HG02943 (cell line): ENCODE results near the gene PDCD1LG2.
"Not testable (repeated sequence)": the region's sequence is repeated elsewhere in the genome, so short reads cannot be mapped to it uniquely, and the experiment has no call there.

Experiments used
- ATAC-seq: cut with Tn5 transposase; IDR thresholded peaks from one replicate; pipeline ENCODE4 v1.9.1; 2021; ENCODE audit warnings: mild to moderate bottlenecking, low read depth, moderate library complexity; ENCODE audit not compliant: unreplicated experiment

The PDCD1LG2 gene

DNA sequence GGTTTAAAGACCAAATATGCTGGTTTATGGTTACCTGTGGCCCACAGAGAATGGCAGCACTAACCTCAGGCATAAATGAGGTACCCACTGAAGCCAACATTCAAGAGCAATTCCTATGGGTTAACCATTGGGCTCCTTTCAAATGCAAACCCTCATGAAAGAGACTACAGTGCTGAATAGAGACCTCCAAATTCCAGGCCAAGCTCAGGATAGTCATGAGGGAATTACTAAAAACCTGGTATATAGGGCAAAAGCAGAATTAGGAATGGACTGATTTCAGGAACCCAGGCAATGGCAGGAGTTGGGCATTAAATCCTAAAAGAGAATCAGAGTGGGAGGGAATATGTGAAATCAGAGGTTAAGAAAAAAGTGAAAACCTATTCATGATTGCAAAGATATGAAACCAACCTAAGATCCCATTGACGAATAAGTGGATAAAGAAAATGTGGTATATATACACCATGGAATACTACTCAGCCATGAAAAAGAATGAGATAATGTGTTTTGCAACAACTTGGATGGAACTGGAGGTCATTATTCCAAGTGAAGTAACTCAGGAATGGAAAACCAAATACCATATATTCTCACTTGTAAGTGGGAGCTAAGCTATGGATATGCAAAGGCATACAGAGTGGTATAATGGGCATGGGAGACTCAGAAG, 51.6 kb downstream of the PDCD1LG2 start:
- no peak for ATAC-seq

DNA sequence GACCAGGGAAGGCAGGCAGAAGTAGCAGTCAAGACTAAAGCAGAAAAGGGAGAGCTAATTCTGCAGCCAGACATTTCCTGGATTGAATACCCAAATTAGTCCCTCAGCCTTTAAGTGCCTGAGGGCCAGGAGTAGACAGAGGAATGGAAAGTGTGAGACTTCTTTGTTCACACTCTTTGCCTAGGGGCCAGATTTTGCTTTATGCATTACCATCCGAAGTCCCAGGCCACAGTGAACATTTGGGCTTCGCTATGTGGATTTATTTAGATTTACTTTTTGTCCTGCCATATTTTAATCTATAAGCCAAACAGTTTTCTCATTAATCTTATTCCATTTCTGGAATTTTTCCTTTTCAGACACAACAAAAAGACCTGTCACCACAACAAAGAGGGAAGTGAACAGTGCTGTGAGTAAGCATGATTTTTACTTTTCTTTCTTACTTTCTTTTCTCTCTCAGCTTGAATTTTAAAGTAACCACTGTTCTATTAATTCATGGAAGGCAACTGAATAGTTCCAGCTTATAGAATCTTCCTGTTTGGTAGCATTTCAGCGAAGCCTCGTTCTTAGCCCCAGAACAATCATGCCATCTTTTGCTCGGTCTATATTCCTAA, 52.6 kb downstream of the PDCD1LG2 start:
- ATAC-seq: no peak

DNA sequence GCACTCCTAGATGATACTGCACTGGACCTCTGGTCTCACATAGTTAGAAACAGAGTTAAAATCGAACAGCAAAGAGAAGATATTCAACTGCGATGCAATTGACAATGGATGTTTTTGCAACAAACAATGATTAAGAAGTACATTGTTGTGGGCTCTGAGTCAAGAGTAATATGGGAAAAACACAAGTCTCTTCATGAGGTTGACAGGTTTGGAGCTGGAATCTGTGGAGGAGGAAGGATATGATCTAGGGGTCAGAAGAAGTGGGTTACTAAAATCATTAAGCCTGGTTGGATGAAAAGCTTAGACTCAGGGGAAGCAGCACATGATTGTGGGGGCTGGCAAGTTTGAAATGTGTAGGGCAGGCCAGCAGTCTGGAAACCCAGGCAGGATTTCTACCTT, 53.1 kb downstream of the PDCD1LG2 start:
- ATAC-seq: no peak

DNA sequence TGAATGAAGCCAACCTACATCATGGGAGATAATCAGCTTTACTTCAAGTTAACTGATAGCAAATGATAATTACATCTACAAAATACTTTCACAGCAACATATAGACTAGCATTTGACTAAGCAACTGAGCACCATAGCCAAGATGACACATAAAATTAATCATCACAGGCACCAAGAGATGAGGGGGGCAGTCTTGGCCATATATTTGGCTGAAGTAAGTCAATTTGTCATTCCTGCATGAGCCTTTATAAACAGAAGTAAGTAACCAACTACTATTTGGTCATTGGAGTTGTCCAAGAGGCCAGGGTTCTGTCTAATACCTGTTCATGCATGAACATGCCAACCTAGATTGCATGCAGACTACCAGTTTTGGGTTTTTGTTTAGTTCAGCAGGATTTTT, 53.6 kb downstream of the PDCD1LG2 start:
- ATAC-seq: no peak

DNA sequence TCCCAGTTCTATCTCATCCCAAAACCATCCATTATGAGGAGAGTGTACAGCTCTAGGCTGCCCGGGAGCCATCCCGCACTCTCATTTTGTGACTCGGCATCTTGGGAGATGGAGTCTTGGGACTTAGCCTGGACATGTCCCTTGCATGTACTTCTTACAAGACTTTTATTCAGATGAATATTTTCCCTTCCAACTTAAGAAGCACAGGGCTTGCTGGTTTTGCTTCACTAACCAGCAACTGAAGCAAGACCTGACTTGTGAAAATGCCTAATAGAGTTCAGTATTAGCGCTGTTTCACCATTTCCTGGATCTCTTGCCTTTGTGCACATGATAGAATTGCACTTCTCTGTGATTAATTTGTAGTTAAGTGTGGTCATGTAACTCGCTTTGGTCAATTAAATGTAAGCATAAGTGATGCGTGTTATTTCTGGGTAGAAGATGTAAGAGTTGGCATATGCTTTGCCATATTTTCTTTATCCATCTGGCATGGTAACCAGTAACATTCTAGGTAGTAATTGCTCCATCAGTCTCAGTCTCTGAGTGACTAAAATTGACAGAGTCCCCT, 55.8 kb downstream of the PDCD1LG2 start:
- ATAC-seq: no peak

DNA sequence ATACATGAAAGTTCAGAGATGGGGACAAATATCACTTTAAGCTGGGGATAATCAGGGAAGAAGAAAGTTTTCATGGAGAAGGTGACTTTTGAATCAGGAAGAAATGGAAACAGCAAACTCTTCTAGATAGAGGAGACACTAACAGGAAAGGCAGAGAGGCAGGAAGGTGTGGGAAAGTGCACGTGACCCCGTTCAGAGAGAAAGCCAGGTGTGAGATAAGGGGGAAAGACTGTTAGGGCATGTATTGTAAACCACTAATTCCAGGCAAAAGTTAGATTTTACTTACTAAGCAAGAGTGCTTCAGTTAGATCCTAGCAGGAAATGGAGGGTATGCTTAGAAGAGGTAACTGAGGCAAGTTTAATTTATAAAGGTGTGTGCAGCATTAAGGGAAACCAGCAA, 58.5 kb downstream of the PDCD1LG2 start:
- no peak for ATAC-seq

DNA sequence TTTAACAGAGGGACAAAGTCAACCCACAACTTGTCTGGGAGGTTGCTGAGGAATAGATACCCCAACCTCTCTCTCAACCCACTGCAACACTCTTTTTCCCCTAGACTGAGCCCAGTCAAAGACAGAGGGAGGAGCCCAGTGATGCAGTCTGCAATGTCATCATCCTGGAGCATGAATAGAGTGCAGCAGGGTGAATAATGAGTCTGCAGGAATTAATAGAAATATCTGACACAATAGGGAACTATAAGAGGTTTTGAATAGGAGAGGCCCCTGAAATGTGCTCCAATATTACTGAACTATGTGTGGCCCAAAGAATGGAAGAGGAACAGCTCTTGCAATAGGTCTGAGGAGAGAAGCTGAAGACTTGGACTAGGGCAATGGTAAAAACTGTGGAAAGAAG, 59.1 kb downstream of the PDCD1LG2 start:
- ATAC-seq: no peak

DNA sequence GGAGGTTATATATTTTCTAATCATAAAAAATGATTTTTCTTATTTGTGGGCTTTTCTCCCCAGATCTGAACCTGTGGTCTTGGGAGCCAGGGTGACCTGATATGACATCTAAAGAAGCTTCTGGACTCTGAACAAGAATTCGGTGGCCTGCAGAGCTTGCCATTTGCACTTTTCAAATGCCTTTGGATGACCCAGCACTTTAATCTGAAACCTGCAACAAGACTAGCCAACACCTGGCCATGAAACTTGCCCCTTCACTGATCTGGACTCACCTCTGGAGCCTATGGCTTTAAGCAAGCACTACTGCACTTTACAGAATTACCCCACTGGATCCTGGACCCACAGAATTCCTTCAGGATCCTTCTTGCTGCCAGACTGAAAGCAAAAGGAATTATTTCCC, 59.6 kb downstream of the PDCD1LG2 start:
- no peak for ATAC-seq

DNA sequence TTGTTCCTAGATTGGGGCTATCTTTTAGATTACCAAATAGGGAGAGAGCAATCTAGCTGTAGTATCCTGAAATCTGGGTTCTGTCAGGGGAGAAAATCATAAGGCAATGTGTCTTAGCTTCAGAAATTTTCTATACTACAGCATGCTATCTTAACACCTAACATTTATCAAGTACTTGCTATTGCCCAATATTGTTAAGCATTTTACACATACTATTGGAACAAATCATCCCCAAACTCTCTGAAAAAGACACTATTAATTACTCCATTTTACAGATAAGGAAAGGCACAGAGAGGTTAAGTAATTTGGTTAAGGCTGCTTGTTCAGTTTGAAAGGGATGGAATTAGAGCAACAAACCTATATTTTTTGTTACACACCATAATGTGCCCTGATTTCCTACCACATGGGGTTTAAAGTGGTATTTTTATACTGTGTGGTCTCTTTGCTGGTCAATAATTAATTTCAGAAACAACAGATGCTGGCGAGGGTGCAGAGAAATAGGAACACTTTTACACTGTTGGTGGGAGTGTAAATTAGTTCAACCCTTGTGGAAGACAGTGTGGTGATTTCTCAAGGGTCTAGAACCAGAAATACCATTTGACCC, 61.4 kb downstream of the PDCD1LG2 start:
- ATAC-seq: no peak

DNA sequence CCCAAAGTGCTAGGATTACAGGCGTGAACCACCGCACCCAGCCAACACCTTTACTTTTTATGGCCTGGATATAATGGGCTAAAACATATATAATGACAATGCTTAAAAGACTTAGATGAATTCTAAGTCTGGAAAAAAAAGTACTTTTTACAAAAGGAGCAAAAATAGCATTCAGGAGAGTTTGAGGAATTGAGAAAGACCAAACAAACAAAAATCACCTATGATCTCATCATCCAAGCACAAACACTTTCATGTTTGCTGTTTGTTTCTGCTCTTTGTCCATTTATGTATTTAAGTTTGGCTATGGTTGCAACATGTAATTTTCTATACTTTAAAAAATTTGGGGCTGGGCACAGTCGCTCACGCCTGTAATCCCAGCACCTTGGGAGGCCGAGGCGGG, 63.8 kb downstream of the PDCD1LG2 start:
- no peak for ATAC-seq

DNA sequence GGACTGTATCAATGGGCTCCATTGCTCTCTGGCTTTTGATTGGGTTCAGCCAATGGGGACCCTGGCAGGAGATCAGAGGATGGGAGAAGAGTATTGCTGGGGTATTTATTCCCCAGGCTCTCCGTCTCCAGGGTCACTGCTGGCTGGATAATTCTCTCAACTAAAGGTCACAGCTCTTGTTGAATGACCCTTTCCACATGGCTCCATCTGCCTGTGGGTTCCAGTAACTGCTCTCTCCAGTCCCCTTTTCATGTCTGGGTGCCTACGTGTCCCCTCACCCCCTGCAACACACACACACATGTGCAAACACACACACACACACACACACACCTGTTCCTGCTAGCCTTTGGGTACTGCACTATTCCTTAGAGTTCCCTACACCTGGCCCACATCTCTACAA, 64.7 kb downstream of the PDCD1LG2 start:
- ATAC-seq: no peak

DNA sequence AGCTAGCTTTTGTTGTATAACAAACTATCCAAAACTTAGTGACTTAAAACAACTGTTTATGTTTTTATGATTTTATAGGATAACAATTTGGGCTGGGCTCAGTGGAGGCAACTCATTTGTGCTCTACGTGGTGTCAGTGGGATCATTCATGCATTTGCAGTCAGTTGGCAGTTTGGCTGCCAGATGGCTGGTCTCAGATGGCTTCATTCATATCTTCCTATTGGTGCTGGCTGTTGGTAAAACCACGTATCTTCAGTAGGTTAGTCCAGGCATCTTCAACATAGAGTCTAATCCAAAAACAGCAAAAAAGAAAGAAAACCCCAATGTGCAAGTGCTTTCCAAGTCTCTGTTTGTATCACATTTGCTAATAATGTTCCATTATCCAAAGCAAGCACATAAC, 66.9 kb downstream of the PDCD1LG2 start:
- ATAC-seq: no peak

DNA sequence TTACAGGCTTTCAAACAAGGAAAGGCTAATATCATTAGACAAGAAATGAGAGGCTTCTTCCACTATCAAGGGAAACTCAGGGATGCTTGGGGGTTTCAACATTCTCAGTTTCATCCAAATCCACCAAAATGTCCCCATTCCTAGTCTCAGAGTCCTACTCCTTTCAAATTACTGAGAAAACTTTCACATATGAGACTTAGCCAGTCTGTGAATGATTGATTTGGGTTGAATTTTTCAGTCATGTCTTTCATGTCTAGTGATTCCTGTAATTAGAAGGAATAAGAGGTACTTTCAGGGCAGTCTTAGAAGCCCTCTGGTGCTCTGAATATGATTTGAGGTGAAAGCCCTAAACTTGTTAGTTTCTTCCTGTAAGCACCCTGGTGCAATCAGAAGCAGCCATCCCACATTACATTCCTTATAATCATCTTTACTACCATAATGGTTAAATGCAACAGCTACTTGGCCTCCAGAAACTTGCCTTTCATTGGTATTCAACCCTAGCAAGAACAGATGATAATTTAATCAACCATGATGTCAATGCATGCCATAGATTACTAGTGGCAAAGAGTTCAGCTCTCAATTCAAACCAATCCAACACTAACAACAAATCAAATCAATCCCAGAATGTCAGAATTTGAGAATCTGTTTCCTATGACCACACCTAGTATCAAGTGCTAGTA, 67.8 kb downstream of the PDCD1LG2 start:
- ATAC-seq: no peak

DNA sequence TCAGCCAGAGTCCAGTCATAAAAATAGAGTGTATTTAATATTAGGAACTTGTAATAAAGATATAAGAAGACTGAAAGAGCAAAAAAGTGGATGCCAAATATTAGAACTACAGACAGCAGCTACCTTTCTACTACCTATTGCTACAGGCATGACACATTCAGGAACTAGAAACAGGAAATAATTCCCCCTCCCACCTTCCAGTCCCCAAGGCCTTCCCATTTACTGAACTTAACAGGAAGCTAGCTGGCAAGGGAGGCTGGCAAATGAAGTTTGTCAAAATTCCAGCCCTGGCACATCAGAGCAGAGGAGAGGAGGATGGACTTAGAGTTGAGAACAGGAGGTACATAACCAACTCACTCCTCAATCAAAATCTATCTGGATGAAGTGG, 68.4 kb downstream of the PDCD1LG2 start:
- ATAC-seq: no peak

DNA sequence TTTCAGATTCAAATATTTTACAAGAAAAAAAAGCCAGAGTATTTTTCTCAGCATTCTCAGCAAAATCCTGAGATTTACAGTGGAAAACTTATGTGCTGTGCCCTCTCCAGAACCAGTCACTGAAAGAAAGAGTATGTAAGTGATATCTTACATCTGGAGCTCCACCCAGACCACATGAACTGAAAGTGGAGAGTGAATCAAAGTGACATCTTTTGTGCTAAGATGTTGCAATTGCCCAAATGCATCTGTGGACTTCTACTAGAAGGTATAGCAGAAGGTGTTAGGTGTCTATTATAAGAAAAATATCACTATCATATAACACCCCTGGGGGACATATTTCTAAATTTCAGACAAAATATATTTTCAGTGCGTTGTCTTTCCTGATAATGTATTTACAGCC, 69.5 kb downstream of the PDCD1LG2 start:
- no peak for ATAC-seq

DNA sequence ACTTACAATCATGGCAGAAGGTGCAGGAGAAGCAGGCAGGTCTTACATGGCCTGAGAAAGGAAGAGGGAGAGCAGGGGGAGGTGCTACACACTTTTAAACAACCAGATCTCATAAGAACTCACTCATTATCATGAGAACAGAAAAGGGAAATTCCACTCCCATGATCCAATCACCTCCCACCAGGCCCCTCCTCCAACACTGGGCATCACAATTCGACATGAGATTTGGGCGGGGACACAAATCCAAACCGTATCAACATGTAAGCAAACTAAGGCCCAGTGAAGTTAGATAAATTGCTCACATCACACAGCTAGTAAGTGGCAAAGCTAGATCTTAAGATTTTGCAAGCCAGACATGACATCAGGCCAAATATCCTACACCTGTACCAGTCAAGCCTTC, 70.3 kb downstream of the PDCD1LG2 start:
- no peak for ATAC-seq

DNA sequence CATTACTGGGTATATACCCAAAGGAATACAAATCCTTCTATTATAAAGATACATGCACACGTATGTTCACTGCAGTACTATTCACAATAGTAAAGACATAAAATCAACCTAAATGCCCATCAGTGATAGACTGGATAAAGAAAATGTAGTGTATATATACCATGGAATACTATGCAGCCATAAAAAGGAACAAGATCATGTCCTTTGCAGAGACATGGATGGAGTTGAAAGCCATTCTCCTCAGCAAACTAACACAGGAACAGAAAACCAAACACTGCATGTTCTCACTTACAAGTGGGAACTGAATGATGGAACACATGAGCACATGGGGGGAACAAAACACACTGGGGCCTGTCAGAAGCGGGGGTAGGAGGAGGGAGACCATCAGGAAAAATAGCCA, 71.4 kb downstream of the PDCD1LG2 start:
- ATAC-seq: not testable (repeated sequence)

DNA sequence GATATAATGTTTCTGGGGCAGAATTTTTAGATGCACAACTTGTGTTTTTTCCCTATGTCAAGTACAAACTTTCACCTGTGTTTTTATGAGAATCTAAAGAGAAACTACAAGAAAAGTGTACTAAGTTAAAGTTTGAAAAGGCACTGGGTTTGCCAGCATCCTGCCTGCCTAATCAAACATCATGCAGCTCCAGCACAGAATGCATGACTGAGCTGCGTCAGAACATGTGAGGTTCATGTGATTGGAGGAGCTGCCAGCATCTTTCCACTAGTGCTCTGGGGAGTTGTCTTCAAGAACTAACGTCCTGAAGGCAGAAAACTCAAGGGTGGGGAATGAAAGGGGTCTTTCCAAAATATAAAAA, 72.5 kb downstream of the PDCD1LG2 start:
- ATAC-seq: peak; percentile 62

DNA sequence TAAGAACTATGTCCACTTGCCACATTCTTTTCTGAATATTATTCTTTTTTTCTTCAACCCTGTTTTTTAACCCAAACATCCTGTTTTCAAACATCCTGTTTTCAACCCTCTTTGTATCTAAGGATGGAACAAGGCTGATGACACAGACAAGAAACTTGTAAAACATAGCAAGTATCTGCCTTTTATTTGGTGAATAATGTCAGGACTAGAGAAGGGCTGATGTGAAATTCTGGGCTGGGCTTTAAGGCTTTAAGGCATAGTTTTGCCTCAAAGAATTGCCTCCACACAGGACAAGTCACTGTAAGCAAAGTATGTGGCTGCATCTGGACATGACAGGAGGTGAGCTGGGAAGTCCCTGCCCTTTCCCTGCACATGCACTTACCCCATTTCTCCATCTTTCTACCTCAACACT, 76.1 kb downstream of the PDCD1LG2 start:
- ATAC-seq: no peak

DNA sequence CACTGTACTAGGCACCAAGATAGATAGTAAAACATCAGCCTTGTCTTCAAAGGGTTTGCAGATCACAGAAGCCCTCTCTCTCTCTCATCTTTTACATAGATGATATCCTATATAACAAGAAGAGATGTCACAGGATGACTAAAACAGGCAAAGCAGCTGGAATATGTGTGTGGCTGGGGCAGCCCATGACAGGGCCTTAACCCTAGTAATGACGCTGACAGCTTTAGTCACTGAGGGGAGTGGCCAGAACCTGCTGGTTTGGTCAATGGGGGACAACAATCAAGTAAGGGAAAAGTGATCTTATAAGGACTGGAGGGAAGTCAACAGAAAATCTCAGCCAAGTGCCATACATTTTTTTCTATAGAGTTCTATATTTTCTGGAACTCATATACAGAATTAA, 76.7 kb downstream of the PDCD1LG2 start:
- no peak for ATAC-seq

DNA sequence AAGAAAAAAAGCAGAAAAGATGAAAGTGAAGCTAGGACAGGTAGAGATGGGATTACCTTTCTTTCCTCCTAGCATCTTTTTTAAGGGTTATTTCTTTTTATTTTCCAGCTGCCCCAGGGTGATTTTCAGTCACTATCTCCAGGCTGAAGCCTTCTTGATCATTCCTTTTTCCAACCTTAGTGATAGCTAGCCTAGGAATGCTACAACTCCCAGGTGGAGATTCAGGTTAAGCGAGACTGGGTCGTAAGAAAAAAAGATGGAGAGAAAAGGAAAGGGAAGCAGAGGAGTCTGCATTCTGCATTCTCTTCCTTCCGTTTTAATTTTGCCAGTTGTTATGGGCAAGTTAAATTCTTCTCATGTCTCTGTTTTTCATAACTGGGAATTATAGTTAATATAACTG, 81.9 kb downstream of the PDCD1LG2 start:
- no peak for ATAC-seq
